Gastroesophageal sphincter (tissue), 4 donors: ENCODE data around the gene CFHR5. TPM values are rescaled to one million over a fixed set of nuclear protein-coding genes. Genes with fewer than 3 reads are reported as not detected.
"Not testable (repeated sequence)": the region's sequence is repeated elsewhere in the genome, so short reads cannot be mapped to it uniquely, and the experiment has no call there.

Experiments
- ATAC-seq: fragments of 150-250 bp; one replicate; pipeline ENCODE4 v1.9.1; 2016; ENCODE audit warnings: mild to moderate bottlenecking, moderate library complexity
- H3K27ac ChIP-seq, 4 donors: fragments of 200-600 bp; sonication (generic) in 3 of 4; 1 replicate in 3 of 4; 2 replicates in 1 of 4; pipeline ENCODE4 v1.5.1; 2016 to 2019
- H3K27me3 ChIP-seq: fragments of 200-600 bp; sonication (generic); one replicate; pipeline ENCODE4 v1.5.1; 2019
- H3K36me3 ChIP-seq, 2 donors: fragments of 200-600 bp; sonication (generic); one replicate each; pipeline ENCODE4 v1.5.1; 2019; ENCODE audit warnings: control low read depth in 1 of 2
- H3K4me1 ChIP-seq, 3 donors: fragments of 200-600 bp; sonication (generic); 1 replicate in 2 of 3; 2 replicates in 1 of 3; pipeline ENCODE4 v1.5.1; 2016 to 2019; ENCODE audit warnings: control low read depth in 2 of 3
- H3K4me3 ChIP-seq, 2 donors: fragments of 200-600 bp; sonication (generic); one replicate each; pipeline ENCODE4 v1.5.1; 2019; ENCODE audit warnings: mild to moderate bottlenecking in 1 of 2, moderate library complexity in 1 of 2
- H3K9me3 ChIP-seq, 3 donors: fragments of 200-600 bp; sonication (generic); one replicate each; pipeline ENCODE4 v1.5.1; 2017 to 2019; ENCODE audit warnings: control low read depth in 2 of 3
- CTCF ChIP-seq, 4 experiments: fragments of 200-600 bp in 2 of 4; fragments of 450-650 bp in 2 of 4; sonication (generic) in 1 of 4; IDR thresholded peaks; one replicate each; pipeline ENCODE4 v1.5.1; 2017 to 2019; ENCODE audit warnings: antibody characterized with exemption in 4 of 4, mild to moderate bottlenecking in 2 of 4, moderate library complexity in 2 of 4
- EP300 ChIP-seq: sonication (generic); formaldehyde crosslinking; IDR thresholded peaks from one replicate; pipeline ENCODE4 v1.6.1; 2017; ENCODE audit warnings: antibody characterized with exemption, mild to moderate bottlenecking
- POLR2A ChIP-seq, 2 donors: fragments of 450-650 bp; IDR thresholded peaks; one replicate each; pipeline ENCODE4 v1.6.1; 2017; ENCODE audit warnings: antibody characterized with exemption in 2 of 2, mild to moderate bottlenecking in 2 of 2, moderate library complexity in 1 of 2
- POLR2AphosphoS5 ChIP-seq: sonication (generic); formaldehyde crosslinking; IDR thresholded peaks from one replicate; pipeline ENCODE4 v1.6.1; 2017; ENCODE audit warnings: antibody characterized with exemption
- WGBS, 2 donors: methylation state at CpG; one replicate each; pipeline ENCODE4 v1.1.5; 2018; ENCODE audit warnings: low coverage in 1 of 2; 5-methylcytosine and 5-hydroxymethylcytosine counted together
- total RNA-seq, 4 donors: library from RNA; depleted of rRNA; stranded (reverse); fragments of >200 nt; gene quantifications; one replicate each; pipeline ENCODE4 v1.1.0, GENCODE V29; 2016

Gene CFHR5
- total RNA-seq, 4 donors from 2014 or later = not detected

- Histone ChIP-seq H3K4me1 (no peaks in the 10 kb centered on the region), H3K9me3 (no peaks in the 10 kb centered on the region), H3K27me3 (no peaks in the 10 kb centered on the region), H3K36me3 (no peaks in the 10 kb centered on the region), H3K4me3 (no peak overlapping the region), H3K27ac (no peak overlapping the region)
- ATAC-seq = no peak
- TF ChIP-seq CTCF (IDR thresholded peaks at IDR 0.05) = no peak
- TF ChIP-seq EP300 = no peak
- no peak for TF ChIP-seq POLR2AphosphoS5
- TF ChIP-seq POLR2A (IDR thresholded peaks at IDR 0.05) = no peak
- WGBS, 2 donors = 52 to 63% methylated on average over 1 of the region's 1 CpG
These were observed 3.5 kb downstream of the CFHR5 start for GRCh38 chr1:196980859-196981258.

- not testable (repeated sequence) for H3K36me3 ChIP-seq, H3K27me3 ChIP-seq, H3K4me1 ChIP-seq, ATAC-seq, H3K9me3 ChIP-seq, H3K27ac ChIP-seq, H3K4me3 ChIP-seq
- 95 to 96% methylated on average over 6 to 7 of the region's 7 CpGs for WGBS, 2 donors
These were observed 4.9 kb downstream of the CFHR5 start for GRCh38 chr1:196982247-196982646.

- H3K27me3 ChIP-seq, ATAC-seq, H3K9me3 ChIP-seq, H3K4me1 ChIP-seq, H3K4me3 ChIP-seq, H3K36me3 ChIP-seq, H3K27ac ChIP-seq: not testable (repeated sequence)
- 84 to 88% methylated on average over 4 to 5 of the region's 11 CpGs for WGBS, 2 donors
These were observed 14.7 kb downstream of the CFHR5 start for GRCh38 chr1:196991919-196992651.

GRCh38 chr1:196993916-196994315 is 16.6 kb downstream of the CFHR5 start:
- H3K9me3 ChIP-seq = no peaks in the 10 kb centered on the region
- WGBS, 2 donors = 28 to 50% methylated on average over 2 of the region's 2 CpGs
- H3K27ac ChIP-seq = no peak overlapping the region
- ATAC-seq = no peak
- H3K36me3 ChIP-seq = no peaks in the 10 kb centered on the region
- no peak for TF ChIP-seq EP300
- no peak for TF ChIP-seq POLR2A (IDR thresholded peaks at IDR 0.05)
- TF ChIP-seq POLR2AphosphoS5 = no peak
- TF ChIP-seq CTCF (IDR thresholded peaks at IDR 0.05) = no peak
- no peak overlapping the region for H3K4me3 ChIP-seq
- no peaks in the 10 kb centered on the region for H3K4me1 ChIP-seq
- peaks cover 4% of the 10 kb centered on the region for H3K27me3 ChIP-seq

- H3K4me1 ChIP-seq = no peaks in the 10 kb centered on the region
- ATAC-seq = no peak
- no peaks in the 10 kb centered on the region for H3K9me3 ChIP-seq
- no peak for TF ChIP-seq POLR2A (IDR thresholded peaks at IDR 0.05)
- TF ChIP-seq POLR2AphosphoS5 = no peak
- H3K36me3 ChIP-seq = no peaks in the 10 kb centered on the region
- H3K27me3 ChIP-seq = no peaks in the 10 kb centered on the region
- 36 to 70% methylated on average over 1 of the region's 1 CpG for WGBS, 2 donors
- H3K4me3 ChIP-seq = no peak overlapping the region
- H3K27ac ChIP-seq = no peak overlapping the region
These were observed 20.1 kb downstream of the CFHR5 start for GRCh38 chr1:196997423-196997822.

- Histone ChIP-seq H3K27me3 (no peaks in the 10 kb centered on the region), H3K4me1 (no peaks in the 10 kb centered on the region), H3K4me3 (no peak overlapping the region), H3K27ac (no peak overlapping the region), H3K9me3 (no peaks in the 10 kb centered on the region), H3K36me3 (no peaks in the 10 kb centered on the region)
- ATAC-seq = no peak
- TF ChIP-seq POLR2AphosphoS5 (no peak), POLR2A (IDR thresholded peaks at IDR 0.05) (no peak), CTCF (IDR thresholded peaks at IDR 0.05) (no peak), EP300 (no peak)
- 59 to 77% methylated on average over 2 of the region's 2 CpGs for WGBS, 2 donors
These were observed 24.5 kb downstream of the CFHR5 start for GRCh38 chr1:197001828-197002227.
